NOMO-1 treated with DMSO at 0.1 percent for 48 hours (cell line): Measurements from ENCODE around the gene SCYL1.
A peak's percentile ranks its signal among the peaks of the same experiment; 100 is the strongest.

ENCODE experiments used
- DNase-seq: peaks from one replicate; lab custom pipeline; 2025; ENCODE audit not compliant: unreplicated experiment; lab: John Stamatoyannopoulos, UW

The SCYL1 gene

GRCh38 chr11:65532388-65533064, 7.6 kb downstream of the SCYL1 start:
- DNase-seq = no peak

- no peak for DNase-seq
These were observed 10.2 kb downstream of the SCYL1 start for GRCh38 chr11:65535102-65535501.

GRCh38 chr11:65536412-65537295, 11.8 kb downstream of the SCYL1 start:
- DNase-seq = no peak

GRCh38 chr11:65537296-65537597, 12.4 kb downstream of the SCYL1 start:
- no peak for DNase-seq

- no peak for DNase-seq
These were observed 12.8 kb downstream of the SCYL1 start for GRCh38 chr11:65537620-65538231.

GRCh38 chr11:65538232-65538914, 13.5 kb downstream of the SCYL1 start:
- no peak for DNase-seq

GRCh38 chr11:65538915-65539743, 14.2 kb downstream of the SCYL1 start:
- DNase-seq = no peak

GRCh38 chr11:65539744-65540289, 14.9 kb downstream of the SCYL1 start:
- no peak for DNase-seq

GRCh38 chr11:65540290-65541092, 15.6 kb downstream of the SCYL1 start:
- DNase-seq = peak; percentile 90

GRCh38 chr11:65541093-65541982, 16.5 kb downstream of the SCYL1 start:
- DNase-seq = no peak

- DNase-seq = no peak
These were observed 18.0 kb downstream of the SCYL1 start for GRCh38 chr11:65542738-65543390.

GRCh38 chr11:65545853-65546216, 21.0 kb downstream of the SCYL1 start:
- DNase-seq = no peak

- peak; percentile 65 for DNase-seq
These were observed 21.5 kb downstream of the SCYL1 start for GRCh38 chr11:65546217-65546958.

- no peak for DNase-seq
These were observed 22.7 kb downstream of the SCYL1 start for GRCh38 chr11:65547446-65548125.

- DNase-seq = no peak
These were observed 23.5 kb downstream of the SCYL1 start for GRCh38 chr11:65548395-65548794.

GRCh38 chr11:65549096-65549495, 24.2 kb downstream of the SCYL1 start:
- DNase-seq = no peak
